Bladder microvascular endothelial cell (primary cell): ENCODE results near the gene CDRT15. TPM values are rescaled to one million over a fixed set of nuclear protein-coding genes. Genes with fewer than 3 reads are reported as not detected.

Source experiments
- total RNA-seq: library from RNA; depleted of rRNA; stranded (reverse); fragments of >200 nt; gene quantifications from 2 replicates; pipeline ENCODE4 v1.2.3, GENCODE V29; 2014

Gene CDRT15
- not detected in 2 replicates for total RNA-seq

GRCh38 chr17:14236762-14237161, at the start of gene CDRT15:
Gene CDRT15, minus strand, starts transcription at chr17:14236862. Its CDS starts 29 bp downstream, at chr17:14236833.

Other genes with a start within 250 kb of the CDRT15 start
- gene COX10, start 167.4 kb downstream of the CDRT15 start, total RNA-seq = 5.5 and 16.2 TPM in 2 replicates
- gene HS3ST3B1, start 64.2 kb upstream of the CDRT15 start, total RNA-seq = under 0.01 and 0.44 TPM in 2 replicates